ENCODE data around the gene FSCN2.
A peak's percentile ranks its signal among the peaks of the same experiment; 100 is the strongest.

FSCN2 gene

GRCh38 chr17:81547614-81547982 is 19.4 kb downstream of the FSCN2 start:
- Histone ChIP-seq H3K23ac (ENCODE audit: low read length) (no peak overlapping the region), H2BK15ac (replicated peaks; ENCODE audit: low read depth) (no peak overlapping the region), H3K27me3 (ENCODE audit: insufficient read depth, low read length, poor library complexity) (no peaks in the 10 kb centered on the region), H3K79me2 (ENCODE audit: control insufficient read depth, insufficient read depth, low read length) (peaks cover 5% of the 10 kb centered on the region), H4K8ac (ENCODE audit: low read depth, low read length) (no peak overlapping the region), H3K79me1 (ENCODE audit: low read length) (peaks cover 4% of the 10 kb centered on the region), H2BK5ac (ENCODE audit: low read length) (no peak overlapping the region), H3K9ac (ENCODE audit: low read length) (no peak overlapping the region), H3K18ac (ENCODE audit: low read length) (no peak overlapping the region), H4K5ac (ENCODE audit: low read length) (no peak overlapping the region), H2BK120ac (ENCODE audit: low read depth, low read length) (no peak overlapping the region), H3K4me3 (ENCODE audit: low read length) (no peak overlapping the region), H3K4ac (ENCODE audit: low read depth, low read length) (no peak overlapping the region), H3K56ac (ENCODE audit: low read length) (no peak overlapping the region), H3K4me1 (ENCODE audit: control insufficient read depth, low read depth, low read length) (no peaks in the 10 kb centered on the region), H2AK5ac (ENCODE audit: low read length) (no peak overlapping the region), H3K4me2 (ENCODE audit: low read length) (no peak overlapping the region), H3K36me3 (ENCODE audit: control insufficient read depth, insufficient read depth, low read length) (peaks cover 4% of the 10 kb centered on the region), H3K27ac (ENCODE audit: low read depth, low read length) (no peak overlapping the region)
- no CpG with 5 or more reads among the region's 14 CpGs for WGBS (ENCODE audit: extremely low coverage, insufficient coverage, low lambda C conversion rate)
- DNase-seq, result no peak

- Histone ChIP-seq H3K27ac (ENCODE audit: low read depth, low read length) (no peak overlapping the region), H2BK15ac (replicated peaks; ENCODE audit: low read depth) (no peak overlapping the region), H3K4me2 (ENCODE audit: low read length) (no peak overlapping the region), H3K18ac (ENCODE audit: low read length) (no peak overlapping the region), H3K56ac (ENCODE audit: low read length) (no peak overlapping the region), H3K4me1 (ENCODE audit: control insufficient read depth, low read depth, low read length) (peaks cover 3% of the 10 kb centered on the region), H3K23ac (ENCODE audit: low read length) (no peak overlapping the region), H2BK5ac (ENCODE audit: low read length) (no peak overlapping the region), H2AK5ac (ENCODE audit: low read length) (no peak overlapping the region), H2BK120ac (ENCODE audit: low read depth, low read length) (no peak overlapping the region), H4K8ac (ENCODE audit: low read depth, low read length) (no peak overlapping the region), H4K5ac (ENCODE audit: low read length) (no peak overlapping the region), H3K4me3 (ENCODE audit: low read length) (no peak overlapping the region), H3K4ac (ENCODE audit: low read depth, low read length) (no peak overlapping the region), H3K27me3 (ENCODE audit: insufficient read depth, low read length, poor library complexity) (no peaks in the 10 kb centered on the region), H3K79me2 (ENCODE audit: control insufficient read depth, insufficient read depth, low read length) (peaks cover 5% of the 10 kb centered on the region), H3K9ac (ENCODE audit: low read length) (no peak overlapping the region), H3K79me1 (ENCODE audit: low read length) (peaks cover 4% of the 10 kb centered on the region), H3K36me3 (ENCODE audit: control insufficient read depth, insufficient read depth, low read length) (peaks cover 4% of the 10 kb centered on the region)
- DNase-seq, result no peak
- no CpG with 5 or more reads among the region's 16 CpGs for WGBS (ENCODE audit: extremely low coverage, insufficient coverage, low lambda C conversion rate)
Measured at GRCh38 chr17:81549031-81549557, 20.9 kb downstream of the FSCN2 start.

- H3K4me3 ChIP-seq (ENCODE audit: low read length), result no peak overlapping the region
- H4K8ac ChIP-seq (ENCODE audit: low read depth, low read length), result no peak overlapping the region
- H2BK15ac ChIP-seq (replicated peaks; ENCODE audit: low read depth), result no peak overlapping the region
- H3K79me2 ChIP-seq (ENCODE audit: control insufficient read depth, insufficient read depth, low read length), result peaks cover 5% of the 10 kb centered on the region
- no peak overlapping the region for H3K27ac ChIP-seq (ENCODE audit: low read depth, low read length)
- H3K56ac ChIP-seq (ENCODE audit: low read length), result no peak overlapping the region
- no peak overlapping the region for H3K23ac ChIP-seq (ENCODE audit: low read length)
- no peak for DNase-seq
- no peak overlapping the region for H3K4ac ChIP-seq (ENCODE audit: low read depth, low read length)
- WGBS (ENCODE audit: extremely low coverage, insufficient coverage, low lambda C conversion rate), result no CpG with 5 or more reads among the region's 8 CpGs
- H3K18ac ChIP-seq (ENCODE audit: low read length), result no peak overlapping the region
- H3K27me3 ChIP-seq (ENCODE audit: insufficient read depth, low read length, poor library complexity), result no peaks in the 10 kb centered on the region
- no peak overlapping the region for H2BK120ac ChIP-seq (ENCODE audit: low read depth, low read length)
- H2BK5ac ChIP-seq (ENCODE audit: low read length), result no peak overlapping the region
- H3K36me3 ChIP-seq (ENCODE audit: control insufficient read depth, insufficient read depth, low read length), result peaks cover 4% of the 10 kb centered on the region
- no peak overlapping the region for H2AK5ac ChIP-seq (ENCODE audit: low read length)
- peaks cover 3% of the 10 kb centered on the region for H3K4me1 ChIP-seq (ENCODE audit: control insufficient read depth, low read depth, low read length)
- no peak overlapping the region for H3K9ac ChIP-seq (ENCODE audit: low read length)
- peaks cover 4% of the 10 kb centered on the region for H3K79me1 ChIP-seq (ENCODE audit: low read length)
- H4K5ac ChIP-seq (ENCODE audit: low read length), result no peak overlapping the region
- H3K4me2 ChIP-seq (ENCODE audit: low read length), result no peak overlapping the region
Measured at GRCh38 chr17:81549826-81550225, 21.6 kb downstream of the FSCN2 start.

GRCh38 chr17:81550285-81550684 is 22.1 kb downstream of the FSCN2 start:
- no CpG with 5 or more reads among the region's 15 CpGs for WGBS (ENCODE audit: extremely low coverage, insufficient coverage, low lambda C conversion rate)
- H3K23ac ChIP-seq (ENCODE audit: low read length), result no peak overlapping the region

DNA sequence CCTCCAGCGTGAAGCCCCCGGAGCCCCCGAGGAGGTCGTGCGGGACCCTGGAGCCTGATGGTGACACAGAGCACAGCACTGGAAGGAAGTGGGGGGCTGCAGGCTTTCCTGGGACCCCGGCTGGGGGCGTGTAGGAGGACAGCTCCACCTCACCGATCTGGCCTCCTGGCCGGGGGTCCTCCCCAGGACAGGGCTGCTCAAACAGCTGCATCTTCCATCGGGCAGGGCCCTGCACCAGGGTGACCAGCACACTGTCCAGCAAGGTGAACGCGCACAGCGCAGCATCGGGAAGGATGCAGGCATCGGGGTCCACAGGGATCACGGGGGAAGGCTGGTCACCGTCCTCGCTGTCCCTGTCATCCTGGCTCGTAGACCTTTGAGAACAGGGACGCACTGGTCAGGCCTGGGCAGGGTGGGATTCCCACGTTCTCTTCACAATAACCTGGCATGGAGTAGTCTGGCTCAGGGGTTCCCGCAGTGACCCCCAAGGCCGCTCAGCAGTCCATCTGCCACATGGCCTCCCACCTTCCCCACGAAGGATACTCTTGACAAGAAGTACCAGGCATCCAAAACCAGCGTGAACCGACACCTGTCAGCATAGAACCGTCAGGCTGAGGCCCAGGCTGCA is 22.8 kb downstream of the FSCN2 start:
- Histone ChIP-seq H2BK120ac (ENCODE audit: low read depth, low read length) (no peak overlapping the region), H3K4me2 (ENCODE audit: low read length) (peak overlapping the region; percentile 74), H3K36me3 (ENCODE audit: control insufficient read depth, insufficient read depth, low read length) (peaks cover 4% of the 10 kb centered on the region), H3K79me2 (ENCODE audit: control insufficient read depth, insufficient read depth, low read length) (peaks cover 5% of the 10 kb centered on the region), H2AK5ac (ENCODE audit: low read length) (no peak overlapping the region), H4K8ac (ENCODE audit: low read depth, low read length) (no peak overlapping the region), H3K18ac (ENCODE audit: low read length) (no peak overlapping the region), H3K4ac (ENCODE audit: low read depth, low read length) (no peak overlapping the region), H3K79me1 (ENCODE audit: low read length) (peaks cover 4% of the 10 kb centered on the region), H3K56ac (ENCODE audit: low read length) (peak overlapping the region; percentile 98), H3K27ac (ENCODE audit: low read depth, low read length) (no peak overlapping the region), H3K4me3 (ENCODE audit: low read length) (no peak overlapping the region), H3K4me1 (ENCODE audit: control insufficient read depth, low read depth, low read length) (peaks cover 3% of the 10 kb centered on the region), H3K23ac (ENCODE audit: low read length) (no peak overlapping the region), H3K27me3 (ENCODE audit: insufficient read depth, low read length, poor library complexity) (no peaks in the 10 kb centered on the region), H3K9ac (ENCODE audit: low read length) (peak overlapping the region; percentile 94), H2BK15ac (replicated peaks; ENCODE audit: low read depth) (no peak overlapping the region), H2BK5ac (ENCODE audit: low read length) (no peak overlapping the region), H4K5ac (ENCODE audit: low read length) (no peak overlapping the region)
- DNase-seq, result no peak
- no CpG with 5 or more reads among the region's 27 CpGs for WGBS (ENCODE audit: extremely low coverage, insufficient coverage, low lambda C conversion rate)

More at GRCh38 chr17:81550285-81550684, 22.1 kb downstream of the FSCN2 start:
- Histone ChIP-seq H4K8ac (ENCODE audit: low read depth, low read length) (no peak overlapping the region), H3K79me1 (ENCODE audit: low read length) (peaks cover 4% of the 10 kb centered on the region), H2AK5ac (ENCODE audit: low read length) (no peak overlapping the region), H3K4me1 (ENCODE audit: control insufficient read depth, low read depth, low read length) (peaks cover 3% of the 10 kb centered on the region), H3K4ac (ENCODE audit: low read depth, low read length) (no peak overlapping the region), H3K27ac (ENCODE audit: low read depth, low read length) (no peak overlapping the region), H3K36me3 (ENCODE audit: control insufficient read depth, insufficient read depth, low read length) (peaks cover 4% of the 10 kb centered on the region), H2BK15ac (replicated peaks; ENCODE audit: low read depth) (no peak overlapping the region), H3K9ac (ENCODE audit: low read length) (no peak overlapping the region), H2BK120ac (ENCODE audit: low read depth, low read length) (no peak overlapping the region), H3K79me2 (ENCODE audit: control insufficient read depth, insufficient read depth, low read length) (peaks cover 5% of the 10 kb centered on the region), H2BK5ac (ENCODE audit: low read length) (no peak overlapping the region), H4K5ac (ENCODE audit: low read length) (no peak overlapping the region), H3K27me3 (ENCODE audit: insufficient read depth, low read length, poor library complexity) (no peaks in the 10 kb centered on the region), H3K56ac (ENCODE audit: low read length) (no peak overlapping the region), H3K18ac (ENCODE audit: low read length) (no peak overlapping the region), H3K4me2 (ENCODE audit: low read length) (no peak overlapping the region), H3K4me3 (ENCODE audit: low read length) (no peak overlapping the region)
- DNase-seq, result no peak
